Measurements from ENCODE around the gene LFNG.
A peak's percentile ranks its signal among the peaks of the same experiment; 100 is the strongest.

Gene LFNG

DNA sequence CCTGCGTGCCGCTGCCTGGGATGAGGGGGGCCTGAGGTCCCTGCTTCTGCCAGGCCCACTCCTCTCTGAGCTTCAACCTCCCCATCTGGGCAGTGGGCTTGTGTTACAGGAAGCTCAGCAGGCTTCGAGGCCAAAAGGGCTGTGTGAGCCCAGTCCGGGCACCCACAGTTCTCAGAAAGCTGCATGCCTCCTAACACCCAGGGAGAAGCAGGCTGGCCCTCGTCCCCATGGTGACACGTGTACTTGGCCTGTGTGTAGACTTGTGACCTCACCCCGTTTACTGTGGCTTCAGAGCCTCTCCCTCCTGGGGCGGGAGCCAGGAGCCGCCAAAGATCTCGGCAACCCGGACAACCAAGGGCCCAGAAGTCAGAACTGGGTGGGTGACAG is 41.2 kb upstream of the LFNG start:
- TF ChIP-seq POLR2A (IDR thresholded peaks at IDR 0.05; ENCODE audit: low read depth, low read length), result no peak; the same call in 1 of the 2 replicates
- peak; percentile 100 for DNase-seq (ENCODE audit: insufficient read length, low spot score)
- peak; percentile 20 for FAIRE-seq

DNA sequence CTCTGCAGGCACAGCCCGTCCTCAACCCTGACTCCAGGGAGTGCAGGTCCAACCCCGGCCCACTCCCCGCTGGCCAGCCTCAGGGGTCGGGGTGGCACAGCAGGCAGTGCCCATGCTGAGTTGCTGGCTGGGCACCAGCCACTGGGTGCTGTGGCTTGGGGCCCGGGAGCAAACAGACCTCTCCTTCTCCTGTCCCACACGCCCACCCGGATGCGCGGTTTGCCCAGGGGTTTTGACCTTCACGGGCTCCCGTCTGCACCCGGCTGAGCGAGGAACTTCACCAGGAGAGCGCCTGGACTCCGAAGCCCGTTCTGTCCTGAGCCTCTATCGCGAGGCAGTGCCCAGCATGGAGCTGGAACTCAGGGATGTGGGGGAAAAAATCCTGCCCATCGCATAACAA is 40.8 kb upstream of the LFNG start:
- FAIRE-seq (no peak), DNase-seq (ENCODE audit: insufficient read length, low spot score) (peak; percentile 87)
- no peak; the same call in 1 of the 2 replicates for TF ChIP-seq POLR2A (IDR thresholded peaks at IDR 0.05; ENCODE audit: low read depth, low read length)

DNA sequence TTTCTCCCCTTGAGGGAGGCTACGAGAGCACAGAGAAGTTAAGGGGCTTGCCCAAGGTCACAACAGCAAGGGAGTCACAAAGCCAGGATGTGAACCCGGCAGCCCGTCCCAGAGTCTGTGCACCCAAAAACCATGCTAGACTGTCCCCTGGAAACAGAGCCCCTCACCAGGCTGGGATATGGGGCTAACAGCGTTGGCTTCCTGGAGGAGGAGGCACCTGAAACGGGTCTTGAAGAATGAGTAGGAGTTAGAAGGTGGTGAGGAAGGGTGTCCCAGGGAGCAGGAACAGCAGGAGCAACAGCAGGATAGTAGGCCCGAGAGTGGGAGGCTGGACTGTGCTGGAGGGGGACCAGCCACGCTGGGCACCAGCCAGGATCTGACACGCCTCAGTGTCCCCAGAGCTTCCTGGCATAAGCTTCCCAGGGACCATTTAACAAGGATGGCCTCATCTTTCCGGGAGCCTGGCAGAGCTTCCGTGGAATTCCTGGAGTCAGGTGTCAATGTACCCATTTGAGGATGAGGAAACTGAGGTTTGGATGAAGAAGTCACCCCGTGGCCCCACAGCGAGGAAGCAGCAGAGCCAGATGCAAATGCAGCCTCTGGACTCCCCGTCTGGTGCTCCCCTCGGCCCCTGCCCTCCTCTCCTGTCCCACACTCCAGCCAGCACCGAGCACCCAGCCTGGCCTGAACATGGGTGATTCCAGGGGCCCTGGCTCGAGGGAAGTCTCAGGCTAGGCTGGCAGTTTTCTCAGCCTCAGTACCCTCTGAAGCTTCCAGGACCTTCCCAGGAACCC is 40.1 kb upstream of the LFNG start:
- DNase-seq (ENCODE audit: insufficient read length, low spot score) (no peak), FAIRE-seq (no peak)
- TF ChIP-seq POLR2A (IDR thresholded peaks at IDR 0.05; ENCODE audit: low read depth, low read length), result no peak

DNA sequence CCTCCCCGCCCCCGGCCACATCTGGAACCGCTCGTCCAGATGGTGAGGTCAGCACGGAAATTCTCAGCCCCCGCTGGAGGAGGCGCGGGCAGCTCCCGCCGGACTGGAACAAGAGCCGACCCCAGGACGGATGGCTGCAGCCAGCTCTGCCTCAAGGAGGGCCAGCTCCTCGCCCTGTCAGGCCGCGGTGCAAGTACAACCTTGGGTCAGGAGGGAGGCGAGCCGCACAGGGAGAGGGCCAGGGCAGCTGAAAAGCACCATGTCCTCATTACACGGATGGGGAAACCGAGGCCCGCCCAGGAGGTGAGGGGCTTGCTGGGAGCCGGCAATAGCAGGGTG is 39.5 kb upstream of the LFNG start:
- no peak for DNase-seq (ENCODE audit: insufficient read length, low spot score)
- no peak for TF ChIP-seq POLR2A (IDR thresholded peaks at IDR 0.05; ENCODE audit: low read depth, low read length)
- no peak for FAIRE-seq

DNA sequence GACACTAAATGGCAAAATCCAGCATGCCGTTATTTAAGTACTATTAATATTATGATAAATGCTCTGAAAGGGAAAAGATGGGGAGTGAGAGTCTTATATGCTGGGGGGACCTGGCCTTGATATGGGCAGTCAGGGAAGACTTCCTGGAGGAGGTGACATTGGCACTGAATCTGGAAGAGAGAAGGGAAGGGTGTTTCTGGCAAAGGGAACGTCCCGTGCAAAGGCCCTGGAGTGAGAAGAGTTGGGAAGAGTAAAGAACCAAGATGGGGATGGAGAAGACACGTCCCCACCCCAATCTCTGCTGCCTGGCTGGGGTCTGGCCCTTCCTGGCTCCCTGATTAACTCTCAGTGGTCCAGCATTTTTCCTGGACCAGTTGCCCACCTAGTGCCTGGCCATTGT is 38.4 kb upstream of the LFNG start:
- FAIRE-seq (no peak), DNase-seq (ENCODE audit: insufficient read length, low spot score) (no peak)
- TF ChIP-seq POLR2A (IDR thresholded peaks at IDR 0.05; ENCODE audit: low read depth, low read length), result no peak

DNA sequence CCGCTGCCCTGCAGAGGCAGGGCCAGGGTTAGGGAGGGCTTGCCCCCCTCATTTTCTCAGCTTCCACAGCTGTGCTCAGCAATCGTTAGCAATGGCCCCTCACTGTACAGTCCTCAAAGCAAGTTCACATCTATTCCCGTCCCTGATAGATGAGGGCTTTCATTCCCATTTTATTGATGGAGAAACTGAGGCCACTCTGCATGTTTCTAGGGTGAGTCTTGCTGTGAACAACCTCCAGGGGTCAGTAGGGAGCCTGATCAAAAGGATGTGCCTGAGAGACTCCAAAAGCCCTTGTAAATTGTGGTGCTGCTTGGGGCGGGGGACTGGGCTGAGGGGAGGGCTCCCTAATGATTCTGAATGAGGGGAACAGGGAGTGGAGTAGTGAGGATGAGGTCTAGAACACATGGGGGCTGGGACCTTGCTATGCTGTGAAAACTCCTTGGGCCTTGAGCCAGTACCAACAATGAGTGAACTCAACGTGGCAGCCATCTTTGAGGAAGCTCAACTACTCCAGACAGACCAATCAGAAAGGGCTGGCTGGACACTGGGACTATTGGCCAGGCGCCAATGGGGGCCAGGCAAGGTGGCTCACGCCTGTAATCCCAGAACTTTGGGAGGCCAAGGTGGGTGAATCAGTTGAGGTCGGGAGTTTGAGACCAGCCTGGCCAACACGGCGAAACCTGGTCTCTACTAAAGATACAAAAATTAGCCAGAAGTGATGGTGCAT is 36.7 kb upstream of the LFNG start:
- no peak for FAIRE-seq
- TF ChIP-seq POLR2A (IDR thresholded peaks at IDR 0.05; ENCODE audit: low read depth, low read length), result no peak
- DNase-seq (ENCODE audit: insufficient read length, low spot score), result no peak

DNA sequence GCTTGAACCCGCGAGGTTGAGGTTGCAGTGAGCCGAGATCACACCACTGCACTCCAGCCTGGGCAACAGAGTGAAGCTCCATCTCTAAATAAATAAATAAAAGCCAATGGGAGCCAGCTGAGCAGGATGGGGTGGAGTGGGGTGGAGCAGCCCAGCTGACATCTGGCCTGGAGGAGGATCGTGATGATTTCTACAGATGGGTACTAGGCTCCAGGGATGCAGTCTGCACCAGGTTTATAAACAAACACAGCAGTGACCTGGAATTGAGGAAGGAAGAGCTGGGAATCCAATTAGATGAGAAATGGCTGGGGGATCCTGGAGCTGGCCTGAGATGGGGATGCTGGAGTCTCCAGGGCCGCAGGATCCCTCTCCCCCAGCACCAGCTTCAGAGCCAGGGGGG is 36.1 kb upstream of the LFNG start:
- TF ChIP-seq POLR2A (IDR thresholded peaks at IDR 0.05; ENCODE audit: low read depth, low read length), result no peak
- FAIRE-seq (no peak), DNase-seq (ENCODE audit: insufficient read length, low spot score) (no peak)

DNA sequence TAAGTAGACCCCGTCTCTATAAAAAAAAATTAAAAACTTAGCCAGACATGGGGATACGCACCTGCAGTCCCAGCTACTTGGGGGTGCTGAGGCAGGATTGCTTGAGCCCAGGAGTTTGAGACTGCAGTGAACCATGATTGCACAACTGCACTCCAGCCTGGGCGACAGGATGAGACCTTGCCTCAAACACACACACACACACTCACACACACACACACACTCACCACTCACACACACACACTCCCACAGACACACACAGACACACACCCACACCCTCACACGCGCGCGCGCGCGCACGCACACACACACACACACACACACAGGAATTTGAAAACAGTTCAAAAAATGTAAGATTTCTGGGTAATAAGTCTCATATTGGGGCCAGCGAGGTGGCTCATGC is 34.7 kb upstream of the LFNG start:
- FAIRE-seq (no peak), DNase-seq (ENCODE audit: insufficient read length, low spot score) (no peak)
- TF ChIP-seq POLR2A (IDR thresholded peaks at IDR 0.05; ENCODE audit: low read depth, low read length), result no peak

DNA sequence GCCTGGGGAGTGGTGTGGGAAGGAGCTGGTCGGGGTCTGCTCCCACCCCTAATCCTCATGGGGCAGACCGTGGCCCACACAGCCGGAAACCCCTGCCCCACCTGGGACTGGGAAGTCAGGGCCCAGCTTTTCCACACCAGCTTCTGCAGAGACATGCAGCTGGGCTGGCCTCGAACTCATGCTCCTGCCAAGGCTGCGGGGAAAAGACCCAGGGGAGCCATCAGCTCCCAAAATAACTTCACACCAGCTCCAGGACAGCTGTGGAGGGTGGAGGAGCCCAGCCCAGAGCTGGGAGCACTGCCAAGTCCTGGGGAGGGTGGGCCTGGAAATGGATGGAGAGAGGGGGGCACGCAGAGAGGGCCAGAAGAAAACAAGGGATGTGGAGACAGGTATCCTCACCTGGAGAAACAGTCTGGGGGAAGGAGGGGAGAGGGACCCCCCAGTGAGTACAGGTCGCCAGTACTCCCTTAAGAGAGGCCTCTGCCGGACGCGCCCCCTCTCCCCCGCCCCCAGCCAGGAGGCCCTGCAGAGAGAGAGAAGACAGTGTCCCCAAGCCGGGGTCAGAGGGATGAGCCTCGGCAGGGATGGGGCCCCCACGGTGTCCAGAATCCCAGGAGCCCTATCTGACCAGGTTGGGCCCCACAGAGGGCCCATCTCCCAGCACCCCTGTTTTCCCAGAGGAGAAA is 31.8 kb upstream of the LFNG start:
- no peak for FAIRE-seq
- TF ChIP-seq POLR2A (IDR thresholded peaks at IDR 0.05; ENCODE audit: low read depth, low read length), result no peak
- DNase-seq (ENCODE audit: insufficient read length, low spot score), result no peak

DNA sequence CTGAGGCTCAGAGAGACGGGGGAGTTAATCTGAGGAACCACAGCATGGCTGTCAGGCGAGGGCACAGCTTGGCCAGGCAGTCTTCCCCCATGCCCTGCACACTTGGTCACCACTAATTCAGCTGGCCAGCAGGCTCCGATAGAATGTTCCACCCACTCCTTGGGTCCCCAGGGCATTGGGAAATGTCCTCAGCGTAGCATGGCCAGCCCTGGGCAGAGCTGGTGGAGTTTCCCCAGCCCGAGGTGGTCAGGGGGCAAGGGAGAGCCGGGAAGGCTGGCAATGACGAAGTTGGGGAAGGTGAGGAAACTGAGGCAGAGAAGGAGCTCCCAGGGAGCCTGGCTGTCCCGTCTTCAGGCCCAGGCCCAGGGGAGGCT is 31.3 kb upstream of the LFNG start:
- TF ChIP-seq POLR2A (IDR thresholded peaks at IDR 0.05; ENCODE audit: low read depth, low read length), result no peak
- DNase-seq (ENCODE audit: insufficient read length, low spot score) (no peak), FAIRE-seq (no peak)

DNA sequence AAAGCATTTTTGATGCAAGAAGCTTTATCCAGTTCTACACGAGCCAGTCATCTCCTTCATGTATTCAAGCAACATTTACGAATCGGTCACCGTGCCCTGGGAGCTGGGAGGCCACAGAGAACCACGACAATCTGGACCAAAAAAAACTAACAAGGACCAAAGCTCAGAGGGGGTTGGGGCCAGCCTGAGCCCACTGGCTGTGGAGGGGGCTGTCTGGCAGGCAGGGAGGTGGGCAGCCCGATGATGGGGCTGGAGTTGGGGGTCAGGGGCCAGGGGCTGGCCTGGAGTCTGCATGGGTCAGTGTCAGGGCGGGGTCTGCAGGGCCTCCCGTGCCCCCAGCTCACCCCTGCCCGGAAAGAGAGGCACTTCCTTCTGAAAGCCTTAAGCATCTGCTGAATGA is 30.9 kb upstream of the LFNG start:
- no peak for TF ChIP-seq POLR2A (IDR thresholded peaks at IDR 0.05; ENCODE audit: low read depth, low read length)
- no peak for FAIRE-seq
- no peak for DNase-seq (ENCODE audit: insufficient read length, low spot score)

DNA sequence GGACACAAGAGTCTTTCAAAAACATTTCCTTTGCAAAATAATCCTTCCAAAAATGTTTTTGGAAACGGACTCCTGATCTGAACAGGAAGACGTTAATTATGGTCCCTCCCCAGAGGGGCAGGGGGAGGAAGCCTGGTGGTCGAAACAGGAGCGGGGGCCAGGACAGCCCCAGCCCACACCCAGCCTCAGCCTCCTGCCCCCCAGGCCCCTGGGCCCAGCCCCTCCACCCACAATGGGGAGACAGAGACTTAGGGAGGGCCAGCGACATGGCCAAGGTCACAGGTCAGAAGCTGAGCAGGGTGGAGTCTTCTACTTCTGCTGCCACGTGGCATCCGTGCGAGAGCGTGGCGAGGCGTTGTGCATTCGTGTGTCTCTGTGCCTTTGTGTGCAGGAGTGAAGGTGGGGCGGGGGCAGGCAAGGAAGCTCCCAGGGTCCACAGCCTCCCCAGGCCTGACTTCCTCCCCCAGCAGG is 29.4 kb upstream of the LFNG start:
- FAIRE-seq (no peak), DNase-seq (ENCODE audit: insufficient read length, low spot score) (no peak)
- TF ChIP-seq POLR2A (IDR thresholded peaks at IDR 0.05; ENCODE audit: low read depth, low read length), result no peak

DNA sequence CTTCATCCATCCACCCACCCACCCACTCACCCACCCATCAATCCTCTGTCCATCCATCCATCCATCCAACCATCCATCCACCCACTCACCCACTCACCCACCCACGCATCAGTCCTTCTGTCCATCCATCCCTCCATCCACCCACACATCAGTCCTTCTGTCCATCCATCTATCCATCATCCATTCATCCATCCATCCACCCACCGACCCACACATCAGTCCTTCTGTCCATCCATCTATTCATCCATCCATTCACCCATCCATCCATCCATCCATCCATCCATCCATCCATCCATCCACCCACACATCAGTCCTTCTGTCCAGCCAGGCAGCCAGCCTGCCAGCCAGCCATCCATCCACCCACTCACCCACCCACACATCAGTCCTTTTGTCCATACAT is 27.5 kb upstream of the LFNG start:
- no peak for TF ChIP-seq POLR2A (IDR thresholded peaks at IDR 0.05; ENCODE audit: low read depth, low read length)
- FAIRE-seq (no peak), DNase-seq (ENCODE audit: insufficient read length, low spot score) (no peak)
